ENCODE data around the gene EPHB1. TPM values are rescaled to one million over a fixed set of nuclear protein-coding genes. Genes with fewer than 3 reads are reported as not detected.

The EPHB1 gene
- total RNA-seq, 1 experiment from 2014 or later = 0.86 TPM

DNA sequence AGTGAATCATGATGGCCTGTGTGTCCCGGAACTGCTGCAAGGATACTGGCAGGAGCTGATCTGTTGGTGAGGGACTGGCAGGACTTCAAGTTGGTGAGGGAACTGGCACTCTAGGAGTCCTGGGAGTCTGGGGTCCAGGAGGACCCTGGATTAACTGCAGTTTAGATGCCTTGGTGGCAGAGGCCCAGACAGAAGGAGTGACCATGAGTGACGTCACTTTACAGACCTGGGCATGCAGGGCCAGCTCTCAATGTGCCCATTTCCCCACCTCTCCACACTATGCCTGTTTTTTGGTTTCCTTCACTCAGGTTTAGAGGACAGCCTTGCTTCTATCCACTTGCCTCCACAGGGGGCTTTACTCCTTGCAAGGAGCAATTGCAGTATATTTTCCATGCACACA, 154.1 kb downstream of the EPHB1 start:
- Histone ChIP-seq H3K4me1 (ENCODE audit: control insufficient read depth in 1 of 2, insufficient read depth in 2 of 2, low read length in 2 of 2) (no peaks in the 10 kb centered on the region), H3K9me2 (ENCODE audit: insufficient read depth) (no peaks in the 10 kb centered on the region), H2AFZ (ENCODE audit: low read depth, low read length, poor library complexity, severe bottlenecking) (no peak overlapping the region), H3K27me3 (ENCODE audit: insufficient read depth, low read length) (peaks cover 15% of the 10 kb centered on the region), H4K20me1 (ENCODE audit: insufficient read depth) (no peaks in the 10 kb centered on the region), H3K9me3 (ENCODE audit: control insufficient read depth in 1 of 2, insufficient read depth in 1 of 2, low read depth in 1 of 2, low read length in 2 of 2) (no peaks in the 10 kb centered on the region), H3K4me3 (replicated peaks in 1 of 2; ENCODE audit: low read depth in 1 of 2, low read length in 2 of 2) (no peak overlapping the region), H3K27ac (ENCODE audit: low read depth, low read length) (no peak overlapping the region), H3K9ac (ENCODE audit: low read length) (no peak overlapping the region), H3K79me2 (ENCODE audit: insufficient read depth, low read length) (no peaks in the 10 kb centered on the region), H3K36me3 (ENCODE audit: control insufficient read depth in 1 of 2, insufficient read depth in 2 of 2, low read length in 2 of 2) (no peaks in the 10 kb centered on the region), H3K4me2 (ENCODE audit: low read length) (no peak overlapping the region)
- ChIA-PET CTCF (no interaction called here), RAD21 (ENCODE audit: low non-redundant PET in 1 of 2, low total read pairs in 2 of 2, uncharacterized antibody in 2 of 2, unreplicated experiment in 2 of 2) (no interaction called here), POLR2A (no interaction called here)
- DNase-seq (ENCODE audit: low read depth, low spot score) (no peak), ATAC-seq (no peak)
- no TSS peak for BruUV-seq (replicated peaks)
- TF ChIP-seq, protein P1, sequence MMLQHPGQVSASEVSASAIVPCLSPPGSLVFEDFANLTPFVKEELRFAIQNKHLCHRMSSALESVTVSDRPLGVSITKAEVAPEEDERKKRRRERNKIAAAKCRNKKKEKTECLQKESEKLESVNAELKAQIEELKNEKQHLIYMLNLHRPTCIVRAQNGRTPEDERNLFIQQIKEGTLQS (IDR thresholded peaks at IDR 0.05) = no peak
- TF ChIP-seq ELF1 (IDR thresholded peaks at IDR 0.05; ENCODE audit: borderline replicate concordance, low read depth) (no peak), EZH2phosphoT487 (IDR thresholded peaks at IDR 0.05; ENCODE audit: borderline replicate concordance) (no peak), FOSL1 (IDR thresholded peaks at IDR 0.05; ENCODE audit: low read depth) (no peak), CBX3 (IDR thresholded peaks at IDR 0.05; ENCODE audit: low read depth) (no peak), YY1 (IDR thresholded peaks at IDR 0.05; ENCODE audit: extremely low read depth, insufficient replicate concordance, low read depth, low read length) (no peak), CEBPB (IDR thresholded peaks at IDR 0.05; ENCODE audit: low read depth) (no peak), SIN3A (IDR thresholded peaks at IDR 0.05; ENCODE audit: low read depth) (no peak), EGR1 (IDR thresholded peaks at IDR 0.05; ENCODE audit: low read depth) (no peak), TCF7L2 (IDR thresholded peaks at IDR 0.05; ENCODE audit: borderline replicate concordance, extremely low read depth, insufficient read depth, insufficient read length) (no peak), EZH2 (IDR thresholded peaks at IDR 0.05) (no peak), JUND (IDR thresholded peaks at IDR 0.05) (no peak), ZNF274 (IDR thresholded peaks at IDR 0.05; ENCODE audit: low read depth, low read length) (no peak), SP1 (IDR thresholded peaks at IDR 0.05; ENCODE audit: low read depth) (no peak), ZFX (IDR thresholded peaks at IDR 0.05) (no peak), POLR2A (IDR thresholded peaks at IDR 0.05; ENCODE audit: borderline replicate concordance, extremely low read depth, insufficient read depth, insufficient read length) (no peak), RAD21 (IDR thresholded peaks at IDR 0.05; ENCODE audit: low read depth) (no peak)
- TF ChIP-seq, protein P2, sequence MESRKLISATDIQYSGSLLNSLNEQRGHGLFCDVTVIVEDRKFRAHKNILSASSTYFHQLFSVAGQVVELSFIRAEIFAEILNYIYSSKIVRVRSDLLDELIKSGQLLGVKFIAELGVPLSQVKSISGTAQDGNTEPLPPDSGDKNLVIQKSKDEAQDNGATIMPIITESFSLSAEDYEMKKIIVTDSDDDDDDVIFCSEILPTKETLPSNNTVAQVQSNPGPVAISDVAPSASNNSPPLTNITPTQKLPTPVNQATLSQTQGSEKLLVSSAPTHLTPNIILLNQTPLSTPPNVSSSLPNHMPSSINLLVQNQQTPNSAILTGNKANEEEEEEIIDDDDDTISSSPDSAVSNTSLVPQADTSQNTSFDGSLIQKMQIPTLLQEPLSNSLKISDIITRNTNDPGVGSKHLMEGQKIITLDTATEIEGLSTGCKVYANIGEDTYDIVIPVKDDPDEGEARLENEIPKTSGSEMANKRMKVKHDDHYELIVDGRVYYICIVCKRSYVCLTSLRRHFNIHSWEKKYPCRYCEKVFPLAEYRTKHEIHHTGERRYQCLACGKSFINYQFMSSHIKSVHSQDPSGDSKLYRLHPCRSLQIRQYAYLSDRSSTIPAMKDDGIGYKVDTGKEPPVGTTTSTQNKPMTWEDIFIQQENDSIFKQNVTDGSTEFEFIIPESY (IDR thresholded peaks at IDR 0.05; ENCODE audit: extremely low read depth, insufficient replicate concordance, low read length) = no peak
- TF ChIP-seq, protein P3, sequence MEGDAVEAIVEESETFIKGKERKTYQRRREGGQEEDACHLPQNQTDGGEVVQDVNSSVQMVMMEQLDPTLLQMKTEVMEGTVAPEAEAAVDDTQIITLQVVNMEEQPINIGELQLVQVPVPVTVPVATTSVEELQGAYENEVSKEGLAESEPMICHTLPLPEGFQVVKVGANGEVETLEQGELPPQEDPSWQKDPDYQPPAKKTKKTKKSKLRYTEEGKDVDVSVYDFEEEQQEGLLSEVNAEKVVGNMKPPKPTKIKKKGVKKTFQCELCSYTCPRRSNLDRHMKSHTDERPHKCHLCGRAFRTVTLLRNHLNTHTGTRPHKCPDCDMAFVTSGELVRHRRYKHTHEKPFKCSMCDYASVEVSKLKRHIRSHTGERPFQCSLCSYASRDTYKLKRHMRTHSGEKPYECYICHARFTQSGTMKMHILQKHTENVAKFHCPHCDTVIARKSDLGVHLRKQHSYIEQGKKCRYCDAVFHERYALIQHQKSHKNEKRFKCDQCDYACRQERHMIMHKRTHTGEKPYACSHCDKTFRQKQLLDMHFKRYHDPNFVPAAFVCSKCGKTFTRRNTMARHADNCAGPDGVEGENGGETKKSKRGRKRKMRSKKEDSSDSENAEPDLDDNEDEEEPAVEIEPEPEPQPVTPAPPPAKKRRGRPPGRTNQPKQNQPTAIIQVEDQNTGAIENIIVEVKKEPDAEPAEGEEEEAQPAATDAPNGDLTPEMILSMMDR (IDR thresholded peaks at IDR 0.05 in 2 of 3, conservative IDR thresholded peaks at IDR 0.05 in 1 of 3; ENCODE audit: borderline replicate concordance in 1 of 3, insufficient read depth in 1 of 3, low read depth in 2 of 3, low read length in 2 of 3) = no peak
- intact Hi-C loops (cut with micrococcal nuclease) = no loop called here

Data from HCT116 (cell line).